HG03045 (cell line): ENCODE measurements around the gene NOTCH2NLA.
"Not testable (repeated sequence)": the region's sequence is repeated elsewhere in the genome, so short reads cannot be mapped to it uniquely, and the experiment has no call there.

Experiments
- ATAC-seq: cut with Tn5 transposase; IDR thresholded peaks from one replicate; pipeline ENCODE4 v1.9.1; 2021; ENCODE audit warnings: mild to moderate bottlenecking, moderate library complexity; ENCODE audit not compliant: unreplicated experiment

NOTCH2NLA gene

GRCh38 chr1:146228710-146229477 lies at the start of gene NOTCH2NLA:
Gene NOTCH2NLA (minus strand): TSS chr1:146229021. CDS start chr1:146189337, 39,684 bp downstream.
- ATAC-seq = not testable (repeated sequence)

- ATAC-seq = peak; percentile 62
Measured at GRCh38 chr1:146278346-146278745, 49.5 kb upstream of the NOTCH2NLA start.

- not testable (repeated sequence) for ATAC-seq
Measured at GRCh38 chr1:146277087-146277486, 48.3 kb upstream of the NOTCH2NLA start.

- not testable (repeated sequence) for ATAC-seq
Measured at GRCh38 chr1:146274083-146274482, 45.3 kb upstream of the NOTCH2NLA start.

- not testable (repeated sequence) for ATAC-seq
Measured at GRCh38 chr1:146273194-146273593, 44.4 kb upstream of the NOTCH2NLA start.

- ATAC-seq = not testable (repeated sequence)
Measured at GRCh38 chr1:146272734-146273133, 43.9 kb upstream of the NOTCH2NLA start.

GRCh38 chr1:146271977-146272376 lies 43.2 kb upstream of the NOTCH2NLA start:
- not testable (repeated sequence) for ATAC-seq

- not testable (repeated sequence) for ATAC-seq
Measured at GRCh38 chr1:146270129-146270528, 41.3 kb upstream of the NOTCH2NLA start.

- not testable (repeated sequence) for ATAC-seq
Measured at GRCh38 chr1:146266179-146266748, 37.4 kb upstream of the NOTCH2NLA start.

- ATAC-seq = not testable (repeated sequence)
Measured at GRCh38 chr1:146264761-146265160, 35.9 kb upstream of the NOTCH2NLA start.

- ATAC-seq = not testable (repeated sequence)
Measured at GRCh38 chr1:146260006-146260730, 31.3 kb upstream of the NOTCH2NLA start.

- ATAC-seq = not testable (repeated sequence)
Measured at GRCh38 chr1:146257992-146258552, 29.3 kb upstream of the NOTCH2NLA start.

GRCh38 chr1:146254569-146255197 lies 25.9 kb upstream of the NOTCH2NLA start:
- not testable (repeated sequence) for ATAC-seq

- not testable (repeated sequence) for ATAC-seq
Measured at GRCh38 chr1:146253249-146253855, 24.5 kb upstream of the NOTCH2NLA start.

- ATAC-seq = not testable (repeated sequence)
Measured at GRCh38 chr1:146251523-146251922, 22.7 kb upstream of the NOTCH2NLA start.

GRCh38 chr1:146248643-146249042 lies 19.8 kb upstream of the NOTCH2NLA start:
- not testable (repeated sequence) for ATAC-seq

- ATAC-seq = not testable (repeated sequence)
Measured at GRCh38 chr1:146236626-146237025, 7.8 kb upstream of the NOTCH2NLA start.

GRCh38 chr1:146236026-146236601 lies 7.3 kb upstream of the NOTCH2NLA start:
- not testable (repeated sequence) for ATAC-seq

GRCh38 chr1:146228144-146228682 lies 608 bp downstream of the NOTCH2NLA start:
- not testable (repeated sequence) for ATAC-seq
